ENCODE measurements around the gene CHRNG.

- TF ChIP-seq, protein P1, sequence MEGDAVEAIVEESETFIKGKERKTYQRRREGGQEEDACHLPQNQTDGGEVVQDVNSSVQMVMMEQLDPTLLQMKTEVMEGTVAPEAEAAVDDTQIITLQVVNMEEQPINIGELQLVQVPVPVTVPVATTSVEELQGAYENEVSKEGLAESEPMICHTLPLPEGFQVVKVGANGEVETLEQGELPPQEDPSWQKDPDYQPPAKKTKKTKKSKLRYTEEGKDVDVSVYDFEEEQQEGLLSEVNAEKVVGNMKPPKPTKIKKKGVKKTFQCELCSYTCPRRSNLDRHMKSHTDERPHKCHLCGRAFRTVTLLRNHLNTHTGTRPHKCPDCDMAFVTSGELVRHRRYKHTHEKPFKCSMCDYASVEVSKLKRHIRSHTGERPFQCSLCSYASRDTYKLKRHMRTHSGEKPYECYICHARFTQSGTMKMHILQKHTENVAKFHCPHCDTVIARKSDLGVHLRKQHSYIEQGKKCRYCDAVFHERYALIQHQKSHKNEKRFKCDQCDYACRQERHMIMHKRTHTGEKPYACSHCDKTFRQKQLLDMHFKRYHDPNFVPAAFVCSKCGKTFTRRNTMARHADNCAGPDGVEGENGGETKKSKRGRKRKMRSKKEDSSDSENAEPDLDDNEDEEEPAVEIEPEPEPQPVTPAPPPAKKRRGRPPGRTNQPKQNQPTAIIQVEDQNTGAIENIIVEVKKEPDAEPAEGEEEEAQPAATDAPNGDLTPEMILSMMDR (IDR thresholded peaks at IDR 0.05), result no peak
- TF ChIP-seq POLR2A (IDR thresholded peaks at IDR 0.05), result no peak
- TF ChIP-seq POLR2AphosphoS5 (IDR thresholded peaks at IDR 0.05), result no peak
These were observed 12.3 kb downstream of the CHRNG start for GRCh38 chr2:232551776-232552175.
